Measurements from ENCODE around the gene CYTH1. TPM values are rescaled to one million over a fixed set of nuclear protein-coding genes. Genes with fewer than 3 reads are reported as not detected.

The CYTH1 gene
- total RNA-seq, 1 experiment from 2014 or later: 46.7 TPM

GRCh38 chr17:78684026-78684425 lies 98.0 kb downstream of the CYTH1 start:
- Histone ChIP-seq H3K27ac (ENCODE audit: low read length) (no peak overlapping the region), H3K4me3 (ENCODE audit: low read depth in 2 of 2, low read length in 2 of 2) (no peak overlapping the region), H3K4me1 (ENCODE audit: control insufficient read depth, insufficient read depth, low read length) (peaks cover 8% of the 10 kb centered on the region), H3K9me3 (ENCODE audit: control insufficient read depth, insufficient read depth, low read depth, low read length) (no peaks in the 10 kb centered on the region), H3K27me3 (ENCODE audit: control insufficient read depth, insufficient read depth, low read length) (no peaks in the 10 kb centered on the region), H3K36me3 (ENCODE audit: control insufficient read depth, insufficient read depth, low read length) (no peaks in the 10 kb centered on the region; the same call in 1 of the 2 replicates)
- ATAC-seq (no peak), DNase-seq (ENCODE audit: low read depth, low spot score) (no peak)
- BruUV-seq (replicated peaks): no TSS peak
- ChIA-PET CTCF (no interaction called here), POLR2A (no interaction called here)
- in situ Hi-C loops (cut with HindIII; ENCODE audit: low pct_unique_long_range_greater_than_20kb, low sequenced_read_pairs) (no loop called here), intact Hi-C loops (cut with micrococcal nuclease; ENCODE audit: unreplicated experiment) (no loop called here)
- TF ChIP-seq REST (IDR thresholded peaks at IDR 0.05; ENCODE audit: insufficient read depth in 1 of 2, low read depth in 2 of 2, low read length in 1 of 2) (no peak), CTCF (IDR thresholded peaks at IDR 0.05) (no peak), SIN3A (IDR thresholded peaks at IDR 0.05; ENCODE audit: borderline replicate concordance, insufficient read depth, low read depth, low read length) (no peak), TCF7L2 (IDR thresholded peaks at IDR 0.05; ENCODE audit: low read depth, low read length) (no peak), POLR2AphosphoS5 (IDR thresholded peaks at IDR 0.05; ENCODE audit: low read depth, low read length) (no peak)

- in situ Hi-C loops (cut with HindIII; ENCODE audit: low pct_unique_long_range_greater_than_20kb, low sequenced_read_pairs): no loop called here
- peaks cover 8% of the 10 kb centered on the region for H3K4me1 ChIP-seq (ENCODE audit: control insufficient read depth, insufficient read depth, low read length)
- no peaks in the 10 kb centered on the region for H3K27me3 ChIP-seq (ENCODE audit: control insufficient read depth, insufficient read depth, low read length)
- no peak overlapping the region for H3K4me3 ChIP-seq (ENCODE audit: low read depth in 2 of 2, low read length in 2 of 2)
- ATAC-seq (no peak), DNase-seq (ENCODE audit: low read depth, low spot score) (no peak)
- CTCF ChIA-PET: no interaction called here
- intact Hi-C loops (cut with micrococcal nuclease; ENCODE audit: unreplicated experiment): no loop called here
- H3K27ac ChIP-seq (ENCODE audit: low read length): no peak overlapping the region
- H3K9me3 ChIP-seq (ENCODE audit: control insufficient read depth, insufficient read depth, low read depth, low read length): no peaks in the 10 kb centered on the region
- no TSS peak for BruUV-seq (replicated peaks)
- no peaks in the 10 kb centered on the region; the same call in 1 of the 2 replicates for H3K36me3 ChIP-seq (ENCODE audit: control insufficient read depth, insufficient read depth, low read length)
- TF ChIP-seq SIN3A (IDR thresholded peaks at IDR 0.05; ENCODE audit: borderline replicate concordance, insufficient read depth, low read depth, low read length) (no peak), CTCF (IDR thresholded peaks at IDR 0.05) (no peak)
- POLR2A ChIA-PET: no interaction called here
Measured at GRCh38 chr17:78683408-78683961, 98.6 kb downstream of the CYTH1 start.
